ENCODE measurements around the gene DENND1B. TPM values are rescaled to one million over a fixed set of nuclear protein-coding genes. Genes with fewer than 3 reads are reported as not detected.
"Not testable (repeated sequence)": the region's sequence is repeated elsewhere in the genome, so short reads cannot be mapped to it uniquely, and the experiment has no call there.

The DENND1B gene
- total RNA-seq, 1 donor from 2014 or later = 19.2 TPM

GRCh38 chr1:197585809-197586208 lies 189.5 kb downstream of the DENND1B start:
- H3K27ac Mint-ChIP-seq = no peak overlapping the region
- intact Hi-C loops (cut with micrococcal nuclease) = no loop called here
- H3K27me3 Mint-ChIP-seq = no peaks in the 10 kb centered on the region
- H3K36me3 Mint-ChIP-seq (ENCODE audit: low read depth) = peaks cover 17% of the 10 kb centered on the region
- no peak for TF ChIP-seq CTCF (IDR thresholded peaks at IDR 0.05)
- CTCF ChIA-PET = interaction anchor here (1.4 kb wide), 1 partner anchor 67 kb away, joined by 3 read pairs; no protein-coding TSS in a partner anchor
- DNase-seq = no peak
- no peak for ATAC-seq (ENCODE audit: low read depth)
- H3K4me3 Mint-ChIP-seq = no peak overlapping the region
- H3K9me3 Mint-ChIP-seq = no peaks in the 10 kb centered on the region
- POLR2A ChIA-PET = no interaction called here
- no peaks in the 10 kb centered on the region for H3K4me1 Mint-ChIP-seq

- POLR2A ChIA-PET = no interaction called here
- intact Hi-C loops (cut with micrococcal nuclease) = no loop called here
- Mint-ChIP-seq H3K27ac (no peak overlapping the region), H3K4me3 (no peak overlapping the region), H3K36me3 (ENCODE audit: low read depth) (peaks cover 45% of the 10 kb centered on the region), H3K27me3 (no peaks in the 10 kb centered on the region), H3K4me1 (no peaks in the 10 kb centered on the region), H3K9me3 (peaks cover 3% of the 10 kb centered on the region)
- no peak for TF ChIP-seq CTCF (IDR thresholded peaks at IDR 0.05)
- no peak for ATAC-seq (ENCODE audit: low read depth)
- DNase-seq = no peak
- CTCF ChIA-PET = no interaction called here
Observed at GRCh38 chr1:197577580-197577979, 197.7 kb downstream of the DENND1B start.

- POLR2A ChIA-PET; DNase-seq; H3K4me3 Mint-ChIP-seq; H3K9me3 Mint-ChIP-seq; intact Hi-C loops (cut with micrococcal nuclease); H3K27ac Mint-ChIP-seq; ATAC-seq (ENCODE audit: low read depth); CTCF ChIA-PET; H3K4me1 Mint-ChIP-seq; H3K27me3 Mint-ChIP-seq: not testable (repeated sequence)
- H3K36me3 Mint-ChIP-seq (ENCODE audit: low read depth) = peaks cover 60% of the 10 kb centered on the region
Observed at GRCh38 chr1:197575531-197575930, 199.7 kb downstream of the DENND1B start.

- no peaks in the 10 kb centered on the region for H3K27me3 Mint-ChIP-seq
- H3K36me3 Mint-ChIP-seq (ENCODE audit: low read depth) = peaks cover 75% of the 10 kb centered on the region
- CTCF ChIA-PET = no interaction called here
- no peak overlapping the region for H3K27ac Mint-ChIP-seq
- H3K9me3 Mint-ChIP-seq = peaks cover 24% of the 10 kb centered on the region
- H3K4me3 Mint-ChIP-seq = no peak overlapping the region
- no peak for TF ChIP-seq CTCF (IDR thresholded peaks at IDR 0.05)
- DNase-seq (no peak), ATAC-seq (ENCODE audit: low read depth) (no peak)
- H3K4me1 Mint-ChIP-seq = no peaks in the 10 kb centered on the region
- intact Hi-C loops (cut with micrococcal nuclease) = no loop called here
- POLR2A ChIA-PET = no interaction called here
Observed at GRCh38 chr1:197572169-197572568, 203.1 kb downstream of the DENND1B start.

GRCh38 chr1:197567442-197567841 lies 207.8 kb downstream of the DENND1B start:
- ATAC-seq (ENCODE audit: low read depth) (no peak), DNase-seq (no peak)
- Mint-ChIP-seq H3K9me3 (peaks cover 25% of the 10 kb centered on the region), H3K36me3 (ENCODE audit: low read depth) (peaks cover 60% of the 10 kb centered on the region), H3K4me3 (no peak overlapping the region), H3K4me1 (no peaks in the 10 kb centered on the region), H3K27me3 (no peaks in the 10 kb centered on the region), H3K27ac (no peak overlapping the region)
- intact Hi-C loops (cut with micrococcal nuclease) = no loop called here
- TF ChIP-seq CTCF (IDR thresholded peaks at IDR 0.05) = no peak
- ChIA-PET POLR2A (no interaction called here), CTCF (no interaction called here)

GRCh38 chr1:197561041-197561440 lies 214.2 kb downstream of the DENND1B start:
- ChIA-PET POLR2A (no interaction called here), CTCF (no interaction called here)
- intact Hi-C loops (cut with micrococcal nuclease) = no loop called here
- TF ChIP-seq CTCF (IDR thresholded peaks at IDR 0.05) = no peak
- ATAC-seq (ENCODE audit: low read depth) = no peak
- H3K27me3 Mint-ChIP-seq = no peaks in the 10 kb centered on the region
- no peak for DNase-seq
- peaks cover 11% of the 10 kb centered on the region for H3K36me3 Mint-ChIP-seq (ENCODE audit: low read depth)
- no peaks in the 10 kb centered on the region for H3K9me3 Mint-ChIP-seq
- H3K4me1 Mint-ChIP-seq = no peaks in the 10 kb centered on the region
- no peak overlapping the region for H3K4me3 Mint-ChIP-seq
- no peak overlapping the region for H3K27ac Mint-ChIP-seq
